A172 (cell line): ENCODE results near the gene CCS. TPM values are rescaled to one million over a fixed set of nuclear protein-coding genes. Genes with fewer than 3 reads are reported as not detected.
"Not testable (repeated sequence)": the region's sequence is repeated elsewhere in the genome, so short reads cannot be mapped to it uniquely, and the experiment has no call there.

Experiments
- DNase-seq: peaks from one replicate; pipeline ENCODE4 v3.0.0-alpha.2; 2015; ENCODE audit warnings: low spot score
- total RNA-seq: library from RNA; depleted of rRNA; stranded (reverse); fragments of >200 nt; shearing (Covaris generic); gene quantifications from 2 replicates; pipeline ENCODE4 v1.2.3, GENCODE V29; 2014

The CCS gene
- total RNA-seq, 1 experiment from 2014 or later = 12.4 TPM

GRCh38 chr11:66561178-66561974, 31.6 kb upstream of the CCS start:
- DNase-seq = no peak

- no peak for DNase-seq
These were observed 31.1 kb upstream of the CCS start for GRCh38 chr11:66561975-66562248.

GRCh38 chr11:66562275-66562674, 30.7 kb upstream of the CCS start:
- no peak for DNase-seq

GRCh38 chr11:66562907-66563583, 29.9 kb upstream of the CCS start:
- DNase-seq = no peak

GRCh38 chr11:66563832-66564231, 29.2 kb upstream of the CCS start:
- no peak for DNase-seq

GRCh38 chr11:66564538-66564937, 28.4 kb upstream of the CCS start:
- DNase-seq = no peak

- no peak for DNase-seq
These were observed 28.0 kb upstream of the CCS start for GRCh38 chr11:66564984-66565383.

- DNase-seq = no peak
These were observed 26.8 kb upstream of the CCS start for GRCh38 chr11:66566221-66566620.

GRCh38 chr11:66567787-66568123, 25.2 kb upstream of the CCS start:
- no peak for DNase-seq

GRCh38 chr11:66568124-66568916, 24.7 kb upstream of the CCS start, which contains the start of gene CTSF:
Gene CTSF, minus strand, starts transcription at chr11:66568606. Its CDS starts 120 bp downstream, at chr11:66568486.
- no peak for DNase-seq

GRCh38 chr11:66569076-66569475, 23.9 kb upstream of the CCS start:
- DNase-seq = no peak

GRCh38 chr11:66570079-66570849, 22.7 kb upstream of the CCS start:
- DNase-seq = no peak

- no peak for DNase-seq
These were observed 22.2 kb upstream of the CCS start for GRCh38 chr11:66570850-66571180.

- DNase-seq = no peak
These were observed 13.9 kb upstream of the CCS start for GRCh38 chr11:66579017-66579606.

GRCh38 chr11:66580803-66581202, 12.2 kb upstream of the CCS start:
- DNase-seq = no peak

GRCh38 chr11:66581261-66581660, 11.7 kb upstream of the CCS start:
- DNase-seq = no peak

GRCh38 chr11:66582565-66583147, 10.3 kb upstream of the CCS start:
- not testable (repeated sequence) for DNase-seq

GRCh38 chr11:66585447-66585846, 7.5 kb upstream of the CCS start:
- DNase-seq = not testable (repeated sequence)

- DNase-seq = no peak
These were observed 6.8 kb upstream of the CCS start for GRCh38 chr11:66586136-66586535.

GRCh38 chr11:66589315-66589714, 3.7 kb upstream of the CCS start:
- DNase-seq = not testable (repeated sequence)

GRCh38 chr11:66589996-66590675, 2.8 kb upstream of the CCS start:
- DNase-seq = no peak
